ENCODE data around the gene LTBP3. TPM values are rescaled to one million over a fixed set of nuclear protein-coding genes. Genes with fewer than 3 reads are reported as not detected.
A peak's percentile ranks its signal among the peaks of the same experiment; 100 is the strongest.
"Not testable (repeated sequence)": the region's sequence is repeated elsewhere in the genome, so short reads cannot be mapped to it uniquely, and the experiment has no call there.

LTBP3 gene
- total RNA-seq, 1 donor from 2014 or later, result 80.3 TPM

DNA sequence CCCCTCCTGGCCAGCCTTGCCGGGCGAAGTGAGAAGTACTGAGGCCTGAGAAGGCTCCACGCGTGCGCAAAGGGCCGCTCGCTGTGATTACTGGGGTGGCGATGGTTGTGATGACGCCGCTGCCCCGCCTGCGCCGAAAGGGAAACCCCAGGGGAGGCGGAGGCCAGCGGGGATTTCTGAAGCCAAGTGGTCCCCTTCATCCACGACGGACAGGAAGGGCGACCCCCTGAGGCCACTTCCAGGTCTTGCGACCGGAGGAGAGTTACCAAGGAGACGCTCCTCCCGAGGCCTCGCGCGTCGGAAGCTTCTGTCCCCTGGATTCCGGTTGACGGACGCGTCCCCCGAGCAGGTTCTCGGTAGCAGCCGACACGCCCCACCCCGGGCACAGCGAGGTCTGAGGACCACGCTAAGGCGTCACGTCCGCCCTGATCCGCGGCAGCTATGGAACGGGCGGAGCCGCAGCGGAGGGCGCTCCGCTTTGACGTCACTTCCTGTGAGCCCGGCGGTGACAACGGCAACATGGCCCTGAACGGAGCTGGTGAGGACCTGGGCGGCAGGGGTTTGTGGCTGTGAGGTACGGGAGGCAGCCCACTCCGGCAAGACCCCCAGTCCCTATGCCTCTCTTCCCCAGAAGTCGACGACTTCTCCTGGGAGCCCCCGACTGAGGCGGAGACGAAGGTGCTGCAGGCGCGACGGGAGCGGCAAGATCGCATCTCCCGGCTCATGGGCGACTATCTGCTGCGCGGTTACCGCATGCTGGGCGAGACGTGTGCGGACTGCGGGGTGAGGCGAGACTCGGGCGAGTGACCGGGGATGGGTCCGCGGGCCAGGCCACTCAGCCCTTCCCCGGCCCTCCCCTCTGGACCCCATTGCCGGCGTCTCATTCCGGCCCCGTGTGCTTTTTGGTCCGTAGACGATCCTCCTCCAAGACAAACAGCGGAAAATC, 12.1 kb upstream of the LTBP3 start, which contains the start of gene ZNRD2:
Gene ZNRD2 (plus strand): TSS at position 505 of the 946 bp plus-strand sequence. CDS start 15 bp downstream, at position 520.
- Histone ChIP-seq H3K9me3 (replicated peaks) (no peaks in the 10 kb centered on the region), H3K4me3 (peak within 1 kb of the TSS; percentile 86), H3K27me3 (ENCODE audit: low read depth) (no peaks in the 10 kb centered on the region), H3K27ac (replicated peaks) (peak within 1 kb of the TSS; percentile 99), H3K4me1 (peaks cover 72% of the 10 kb centered on the region), H3K36me3 (peaks cover 11% of the 10 kb centered on the region)
- DNase-seq, result peak; percentile 98
- intact Hi-C loops (cut with micrococcal nuclease), result no loop called here
- TF ChIP-seq, protein P1, sequence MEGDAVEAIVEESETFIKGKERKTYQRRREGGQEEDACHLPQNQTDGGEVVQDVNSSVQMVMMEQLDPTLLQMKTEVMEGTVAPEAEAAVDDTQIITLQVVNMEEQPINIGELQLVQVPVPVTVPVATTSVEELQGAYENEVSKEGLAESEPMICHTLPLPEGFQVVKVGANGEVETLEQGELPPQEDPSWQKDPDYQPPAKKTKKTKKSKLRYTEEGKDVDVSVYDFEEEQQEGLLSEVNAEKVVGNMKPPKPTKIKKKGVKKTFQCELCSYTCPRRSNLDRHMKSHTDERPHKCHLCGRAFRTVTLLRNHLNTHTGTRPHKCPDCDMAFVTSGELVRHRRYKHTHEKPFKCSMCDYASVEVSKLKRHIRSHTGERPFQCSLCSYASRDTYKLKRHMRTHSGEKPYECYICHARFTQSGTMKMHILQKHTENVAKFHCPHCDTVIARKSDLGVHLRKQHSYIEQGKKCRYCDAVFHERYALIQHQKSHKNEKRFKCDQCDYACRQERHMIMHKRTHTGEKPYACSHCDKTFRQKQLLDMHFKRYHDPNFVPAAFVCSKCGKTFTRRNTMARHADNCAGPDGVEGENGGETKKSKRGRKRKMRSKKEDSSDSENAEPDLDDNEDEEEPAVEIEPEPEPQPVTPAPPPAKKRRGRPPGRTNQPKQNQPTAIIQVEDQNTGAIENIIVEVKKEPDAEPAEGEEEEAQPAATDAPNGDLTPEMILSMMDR (IDR thresholded peaks at IDR 0.05; ENCODE audit: borderline replicate concordance), result peak; percentile 60

DNA sequence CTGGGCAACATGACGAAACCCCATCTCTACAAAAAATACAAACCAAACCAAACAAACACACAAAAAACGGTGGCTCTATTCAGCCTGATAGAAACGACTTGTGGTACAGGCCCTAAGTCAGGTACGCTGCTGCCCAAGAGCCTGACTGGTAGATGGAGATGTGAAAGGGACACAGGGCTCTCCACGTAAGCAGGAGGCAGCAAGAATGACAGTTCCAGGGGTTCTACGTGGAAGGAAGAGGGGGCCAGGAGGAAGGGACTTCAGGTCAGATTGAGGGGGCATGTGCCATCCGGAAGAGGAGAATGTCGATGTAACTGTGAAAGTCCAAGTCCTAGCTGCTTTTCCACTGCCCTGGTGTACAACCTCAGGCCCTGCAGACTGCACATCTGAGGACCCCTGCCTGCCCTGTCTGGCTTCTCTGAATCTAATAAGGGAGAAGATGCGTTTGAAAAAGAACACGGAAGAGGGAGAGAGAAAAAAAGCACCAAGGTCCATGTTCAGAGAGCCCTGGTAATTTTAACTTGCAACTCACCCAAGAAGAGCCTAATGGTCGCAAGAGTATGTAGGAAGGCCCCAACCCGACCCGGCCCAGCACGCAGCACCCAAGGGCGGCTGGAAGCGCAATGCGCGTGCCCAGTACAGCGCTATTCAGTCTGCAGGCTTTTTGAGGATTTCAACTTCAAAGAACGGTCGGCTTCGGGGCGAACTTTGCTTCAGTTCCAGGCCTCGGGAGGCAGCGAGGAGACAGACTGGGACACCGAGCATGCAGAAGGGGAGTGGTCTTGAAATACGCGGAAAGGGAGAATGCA, 11.2 kb upstream of the LTBP3 start:
- Histone ChIP-seq H3K27ac (replicated peaks) (peak overlapping the region; percentile 99), H3K4me3 (peak overlapping the region; percentile 86), H3K36me3 (peaks cover 11% of the 10 kb centered on the region), H3K4me1 (peaks cover 63% of the 10 kb centered on the region), H3K27me3 (ENCODE audit: low read depth) (no peaks in the 10 kb centered on the region), H3K9me3 (replicated peaks) (no peaks in the 10 kb centered on the region)
- TF ChIP-seq, protein P1 (IDR thresholded peaks at IDR 0.05; ENCODE audit: borderline replicate concordance), result no peak
- intact Hi-C loops (cut with micrococcal nuclease), result no loop called here
- no peak for DNase-seq

DNA sequence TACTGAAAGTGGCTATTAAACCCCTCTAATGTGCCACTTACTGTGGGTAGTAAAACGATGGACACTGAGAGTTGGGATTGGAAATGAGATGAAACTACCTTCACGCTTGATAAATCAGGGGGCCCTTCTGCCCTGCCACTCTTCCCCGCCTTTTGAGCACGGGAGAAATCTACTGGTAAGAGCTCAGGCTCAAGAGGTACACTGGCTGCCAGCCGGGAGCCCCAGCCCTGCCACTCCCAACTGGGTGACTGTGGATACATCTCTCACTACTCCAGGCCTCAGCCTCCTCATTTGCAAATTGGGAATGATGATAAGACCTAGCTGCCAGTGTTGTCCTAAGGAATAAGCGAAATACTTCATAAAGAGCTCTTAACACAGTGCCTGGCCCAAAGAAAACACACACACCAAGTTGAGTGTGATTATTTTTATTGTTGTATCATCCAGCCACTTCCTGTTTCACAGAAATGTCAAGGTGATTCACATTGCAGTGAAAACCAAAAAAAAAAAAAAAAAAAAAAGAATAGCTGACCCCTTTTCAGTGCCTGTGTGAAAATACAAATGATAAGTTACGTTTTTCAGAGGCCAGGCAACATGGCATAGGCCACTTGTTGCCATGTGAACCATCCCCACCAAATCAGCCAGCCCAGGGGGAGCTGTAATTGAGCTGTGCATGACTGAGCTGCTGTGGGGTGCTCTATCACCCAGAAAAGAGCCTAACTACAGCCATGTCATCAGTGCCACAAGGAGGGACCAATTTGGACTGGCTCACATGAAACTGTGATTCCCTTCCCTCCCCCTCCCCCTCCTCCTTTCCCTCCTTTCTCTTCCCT, 7.7 kb upstream of the LTBP3 start:
- no peak for DNase-seq
- no peaks in the 10 kb centered on the region for H3K27me3 ChIP-seq (ENCODE audit: low read depth)
- H3K4me3 ChIP-seq, result no peak overlapping the region
- peaks cover 38% of the 10 kb centered on the region for H3K4me1 ChIP-seq
- intact Hi-C loops (cut with micrococcal nuclease), result no loop called here
- no peaks in the 10 kb centered on the region for H3K9me3 ChIP-seq (replicated peaks)
- H3K27ac ChIP-seq (replicated peaks), result no peak overlapping the region
- peaks cover 3% of the 10 kb centered on the region for H3K36me3 ChIP-seq
- TF ChIP-seq, protein P1 (IDR thresholded peaks at IDR 0.05; ENCODE audit: borderline replicate concordance), result no peak

DNA sequence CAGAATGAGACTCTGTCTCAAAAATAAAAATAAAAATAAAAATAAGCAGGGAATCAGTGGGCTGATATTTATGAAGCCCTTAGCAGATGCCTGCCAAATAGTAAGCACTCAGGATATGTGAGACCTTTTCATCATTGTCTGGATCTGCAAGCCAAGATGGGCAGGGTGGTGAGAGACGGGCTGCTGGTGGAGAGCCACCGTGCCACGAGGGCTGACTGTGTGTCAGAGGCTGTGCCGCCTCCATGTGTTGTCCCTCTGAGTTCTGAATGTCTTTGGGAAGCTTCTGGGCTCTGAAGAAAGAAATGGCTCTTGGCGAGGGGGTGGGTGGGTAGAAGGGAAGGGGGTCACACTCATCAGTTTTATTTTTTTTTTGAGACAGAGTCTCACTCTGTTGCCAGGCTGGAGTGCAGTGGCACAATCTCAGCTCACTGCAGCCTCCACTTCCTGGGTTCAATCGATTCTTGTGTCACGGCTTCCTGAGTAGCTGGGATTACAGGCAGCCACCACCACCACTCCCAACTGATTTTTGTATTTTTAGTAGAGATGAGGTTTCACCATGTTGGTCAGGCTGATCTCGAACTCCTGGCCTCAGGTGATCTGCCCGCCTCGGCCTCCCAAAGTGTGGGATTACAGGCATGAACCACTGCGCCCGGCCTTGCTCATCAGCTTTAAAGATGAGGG, 6.9 kb upstream of the LTBP3 start:
- H3K9me3 ChIP-seq (replicated peaks), result not testable (repeated sequence)
- peaks cover 39% of the 10 kb centered on the region for H3K4me1 ChIP-seq

DNA sequence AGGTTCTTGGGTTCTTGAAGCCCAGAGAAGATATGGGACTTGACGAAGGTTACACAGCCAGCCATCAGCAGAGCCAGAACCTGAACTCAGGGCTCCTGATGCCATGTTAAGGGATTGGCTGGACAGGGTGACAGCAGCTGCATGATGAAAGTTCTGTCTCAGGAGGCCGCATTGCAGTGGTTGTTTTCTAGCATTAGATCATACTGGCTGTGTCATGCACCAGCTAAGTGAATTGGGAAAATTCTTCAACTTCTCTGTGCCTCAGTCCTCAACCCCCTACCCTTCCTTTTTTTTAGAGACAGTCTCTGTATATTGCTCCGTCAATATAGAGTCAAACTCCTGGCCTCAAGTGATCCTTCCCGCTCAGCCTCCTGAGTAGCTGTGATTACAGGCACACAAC, 5.4 kb upstream of the LTBP3 start:
- no peak overlapping the region for H3K4me3 ChIP-seq
- no peaks in the 10 kb centered on the region for H3K27me3 ChIP-seq (ENCODE audit: low read depth)
- peaks cover under 1% of the 10 kb centered on the region for H3K36me3 ChIP-seq
- TF ChIP-seq, protein P1 (IDR thresholded peaks at IDR 0.05; ENCODE audit: borderline replicate concordance), result no peak
- intact Hi-C loops (cut with micrococcal nuclease), result no loop called here
- H3K27ac ChIP-seq (replicated peaks), result no peak overlapping the region
- no peak for DNase-seq
- no peaks in the 10 kb centered on the region for H3K9me3 ChIP-seq (replicated peaks)
- H3K4me1 ChIP-seq, result peaks cover 39% of the 10 kb centered on the region

More for the DNA sequence above, 6.9 kb upstream of the LTBP3 start:
- H3K27me3 ChIP-seq (ENCODE audit: low read depth); H3K27ac ChIP-seq (replicated peaks); intact Hi-C loops (cut with micrococcal nuclease); H3K4me3 ChIP-seq; DNase-seq; H3K36me3 ChIP-seq: not testable (repeated sequence)
